Measurements from ENCODE around the gene P2RX3.

Gene P2RX3

GRCh38 chr11:57413681-57414080 is 75.5 kb downstream of the P2RX3 start:
- TF ChIP-seq CTCF (IDR thresholded peaks at IDR 0.05; ENCODE audit: control insufficient read depth, insufficient read depth, low read depth, low read length, missing control alignments), result no peak
- H3K4me3 ChIP-seq (ENCODE audit: control insufficient read depth, low read depth, low read length), result no peak overlapping the region

GRCh38 chr11:57414612-57415212 is 76.6 kb downstream of the P2RX3 start:
- DNase-seq (ENCODE audit: low read depth), result no peak
- H3K4me3 ChIP-seq (ENCODE audit: control insufficient read depth, low read depth, low read length), result no peak overlapping the region

More at GRCh38 chr11:57413681-57414080, 75.5 kb downstream of the P2RX3 start:
- DNase-seq (ENCODE audit: low read depth), result no peak

GRCh38 chr11:57416436-57416835 is 78.3 kb downstream of the P2RX3 start:
- H3K4me3 ChIP-seq (ENCODE audit: control insufficient read depth, low read depth, low read length), result no peak overlapping the region
- DNase-seq (ENCODE audit: low read depth), result no peak
- TF ChIP-seq CTCF (IDR thresholded peaks at IDR 0.05; ENCODE audit: control insufficient read depth, insufficient read depth, low read depth, low read length, missing control alignments), result no peak

More at GRCh38 chr11:57414612-57415212, 76.6 kb downstream of the P2RX3 start:
- TF ChIP-seq CTCF (IDR thresholded peaks at IDR 0.05; ENCODE audit: control insufficient read depth, insufficient read depth, low read depth, low read length, missing control alignments), result no peak

- TF ChIP-seq CTCF (IDR thresholded peaks at IDR 0.05; ENCODE audit: control insufficient read depth, insufficient read depth, low read depth, low read length, missing control alignments), result no peak
- no peak overlapping the region for H3K4me3 ChIP-seq (ENCODE audit: control insufficient read depth, low read depth, low read length)
- peak; percentile 41 for DNase-seq (ENCODE audit: low read depth)
These were observed 78.9 kb downstream of the P2RX3 start for GRCh38 chr11:57417056-57417455.

GRCh38 chr11:57418131-57418530 is 80.0 kb downstream of the P2RX3 start:
- TF ChIP-seq CTCF (IDR thresholded peaks at IDR 0.05; ENCODE audit: control insufficient read depth, insufficient read depth, low read depth, low read length, missing control alignments), result no peak
- no peak for DNase-seq (ENCODE audit: low read depth)
- H3K4me3 ChIP-seq (ENCODE audit: control insufficient read depth, low read depth, low read length), result no peak overlapping the region

- no peak for DNase-seq (ENCODE audit: low read depth)
- H3K4me3 ChIP-seq (ENCODE audit: control insufficient read depth, low read depth, low read length), result no peak overlapping the region
- no peak for TF ChIP-seq CTCF (IDR thresholded peaks at IDR 0.05; ENCODE audit: control insufficient read depth, insufficient read depth, low read depth, low read length, missing control alignments)
These were observed 81.0 kb downstream of the P2RX3 start for GRCh38 chr11:57419146-57419545.

All from AG09309 (cell line).